ENCODE data around the gene DISC1. TPM values are rescaled to one million over a fixed set of nuclear protein-coding genes. Genes with fewer than 3 reads are reported as not detected.

Gene DISC1
- polyA plus RNA-seq, 1 experiment = 5.4 TPM

DNA sequence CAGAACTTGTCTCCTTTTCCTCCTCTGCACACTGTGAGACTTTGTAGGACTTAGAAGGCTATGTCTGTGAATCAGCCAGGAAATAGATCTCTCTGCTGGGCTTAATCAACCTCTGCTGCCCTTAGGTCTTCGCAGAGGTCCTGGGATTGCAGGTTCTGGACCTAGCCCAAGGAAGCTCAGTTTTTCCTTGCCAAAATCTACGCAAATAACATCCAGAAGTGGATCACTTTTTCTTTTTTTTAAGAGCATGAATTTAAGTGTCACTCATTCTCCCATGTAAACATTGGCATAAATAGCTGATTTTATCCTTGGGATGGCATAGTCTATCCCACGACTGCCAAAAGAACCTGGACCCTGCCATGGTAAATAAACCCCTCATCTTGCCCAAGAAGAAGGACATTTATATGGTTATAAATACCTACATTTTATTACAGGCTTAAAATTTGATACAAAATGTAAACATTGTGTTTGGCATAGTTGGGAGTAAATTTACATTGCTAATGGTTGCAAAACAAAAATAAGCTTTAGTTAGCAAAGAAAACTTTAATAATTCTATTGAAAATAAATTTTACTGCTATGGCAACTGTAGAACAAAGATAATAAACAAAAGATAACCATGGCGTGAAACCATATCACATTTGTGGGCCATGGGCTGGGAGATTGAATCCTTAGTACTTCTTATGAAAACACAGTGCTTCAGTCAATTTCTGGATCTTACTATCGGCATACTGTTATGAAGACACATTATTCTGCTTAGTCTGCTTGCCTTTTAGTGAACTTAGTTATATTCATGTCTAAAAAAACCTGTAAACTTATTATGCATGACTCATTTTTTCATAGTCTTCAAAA, 24.5 kb upstream of the DISC1 start:
- no peak overlapping the region for H3K4me3 ChIP-seq (ENCODE audit: low read depth, low read length)
- H3K27me3 ChIP-seq (ENCODE audit: control insufficient read depth, insufficient read depth, low read length) = no peaks in the 10 kb centered on the region
- no peaks in the 10 kb centered on the region for H3K9me3 ChIP-seq (ENCODE audit: control insufficient read depth, insufficient read depth, low read length)
- ChIA-PET POLR2A (interaction anchor here (1.4 kb wide), 1 partner anchor 264 kb away, joined by 4 read pairs; the partner anchor contains the start of genes EXOC8 and SPRTN), CTCF (interaction anchor here (0.8 to 3.2 kb wide), 7 partner anchors 12 to 680 kb away, joined by 3 to 22 read pairs (median 4); partner anchors contain the start of genes EXOC8 and SPRTN)
- no peak overlapping the region for H3K27ac ChIP-seq (ENCODE audit: low read depth, low read length)
- DNase-seq (ENCODE audit: low read depth, low spot score) = no peak
- TF ChIP-seq, protein P1, sequence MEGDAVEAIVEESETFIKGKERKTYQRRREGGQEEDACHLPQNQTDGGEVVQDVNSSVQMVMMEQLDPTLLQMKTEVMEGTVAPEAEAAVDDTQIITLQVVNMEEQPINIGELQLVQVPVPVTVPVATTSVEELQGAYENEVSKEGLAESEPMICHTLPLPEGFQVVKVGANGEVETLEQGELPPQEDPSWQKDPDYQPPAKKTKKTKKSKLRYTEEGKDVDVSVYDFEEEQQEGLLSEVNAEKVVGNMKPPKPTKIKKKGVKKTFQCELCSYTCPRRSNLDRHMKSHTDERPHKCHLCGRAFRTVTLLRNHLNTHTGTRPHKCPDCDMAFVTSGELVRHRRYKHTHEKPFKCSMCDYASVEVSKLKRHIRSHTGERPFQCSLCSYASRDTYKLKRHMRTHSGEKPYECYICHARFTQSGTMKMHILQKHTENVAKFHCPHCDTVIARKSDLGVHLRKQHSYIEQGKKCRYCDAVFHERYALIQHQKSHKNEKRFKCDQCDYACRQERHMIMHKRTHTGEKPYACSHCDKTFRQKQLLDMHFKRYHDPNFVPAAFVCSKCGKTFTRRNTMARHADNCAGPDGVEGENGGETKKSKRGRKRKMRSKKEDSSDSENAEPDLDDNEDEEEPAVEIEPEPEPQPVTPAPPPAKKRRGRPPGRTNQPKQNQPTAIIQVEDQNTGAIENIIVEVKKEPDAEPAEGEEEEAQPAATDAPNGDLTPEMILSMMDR (IDR thresholded peaks at IDR 0.05; ENCODE audit: low read depth, low read length) = no peak

GRCh38 chr1:231602673-231602984, 24.0 kb upstream of the DISC1 start:
- CTCF ChIA-PET = interaction anchor here (0.8 to 3.2 kb wide), 4 partner anchors 239 to 681 kb away, joined by 3 to 22 read pairs (median 8); partner anchors contain the start of genes EXOC8 and SPRTN
- TF ChIP-seq, protein P1 (IDR thresholded peaks at IDR 0.05; ENCODE audit: low read depth, low read length) = no peak
- no peak for DNase-seq (ENCODE audit: low read depth, low spot score)
- no peaks in the 10 kb centered on the region for H3K27me3 ChIP-seq (ENCODE audit: control insufficient read depth, insufficient read depth, low read length)
- H3K9me3 ChIP-seq (ENCODE audit: control insufficient read depth, insufficient read depth, low read length) = no peaks in the 10 kb centered on the region
- H3K4me3 ChIP-seq (ENCODE audit: low read depth, low read length) = no peak overlapping the region
- no peak overlapping the region for H3K27ac ChIP-seq (ENCODE audit: low read depth, low read length)
- POLR2A ChIA-PET = no interaction called here

DNA sequence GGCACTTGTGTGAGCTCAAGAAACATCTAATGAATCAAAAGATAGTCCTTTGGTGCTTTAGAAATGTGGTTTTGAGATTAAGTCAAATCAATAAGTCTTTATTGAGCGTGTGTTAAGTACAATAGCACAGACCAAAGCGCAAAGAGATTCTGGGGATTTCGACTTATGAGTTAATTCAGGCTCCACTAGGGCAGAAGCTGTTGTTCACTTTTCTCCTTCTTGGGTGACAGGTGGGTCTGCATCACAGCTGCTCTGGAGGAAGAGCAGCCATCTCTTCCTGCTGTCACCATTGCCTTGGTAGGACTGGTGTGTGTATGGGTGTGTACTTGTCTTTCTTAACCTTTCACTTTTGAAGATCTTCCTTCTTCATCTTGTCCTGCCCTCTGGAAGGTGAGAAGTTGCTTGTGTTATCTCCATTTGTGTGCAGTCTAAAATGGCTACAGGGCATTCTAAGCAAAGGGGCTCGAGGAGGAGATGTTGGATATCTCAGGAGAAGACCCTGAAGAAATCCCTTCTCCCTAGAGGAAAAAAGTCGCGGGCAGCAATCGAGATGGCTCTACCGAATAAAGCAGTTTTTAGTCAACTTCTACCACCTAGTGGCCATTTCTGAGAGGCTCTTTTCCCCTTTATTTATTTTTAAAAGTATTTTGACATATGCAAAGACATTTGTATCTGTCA, 22.9 kb upstream of the DISC1 start:
- POLR2A ChIA-PET = interaction anchor here (0.6 kb wide), 1 partner anchor 266 kb away, joined by 5 read pairs; the partner anchor contains the start of gene SPRTN
- CTCF ChIA-PET = interaction anchor here (0.6 to 2.2 kb wide), 7 partner anchors 13 to 806 kb away, joined by 3 to 12 read pairs (median 4); partner anchors contain the start of genes EXOC8 and SPRTN
- TF ChIP-seq, protein P1 (IDR thresholded peaks at IDR 0.05; ENCODE audit: low read depth, low read length) = peak; percentile 72
- Histone ChIP-seq H3K4me3 (ENCODE audit: low read depth, low read length) (peak overlapping the region; percentile 53), H3K9me3 (ENCODE audit: control insufficient read depth, insufficient read depth, low read length) (no peaks in the 10 kb centered on the region), H3K27me3 (ENCODE audit: control insufficient read depth, insufficient read depth, low read length) (no peaks in the 10 kb centered on the region), H3K27ac (ENCODE audit: low read depth, low read length) (no peak overlapping the region)
- DNase-seq (ENCODE audit: low read depth, low spot score) = no peak

DNA sequence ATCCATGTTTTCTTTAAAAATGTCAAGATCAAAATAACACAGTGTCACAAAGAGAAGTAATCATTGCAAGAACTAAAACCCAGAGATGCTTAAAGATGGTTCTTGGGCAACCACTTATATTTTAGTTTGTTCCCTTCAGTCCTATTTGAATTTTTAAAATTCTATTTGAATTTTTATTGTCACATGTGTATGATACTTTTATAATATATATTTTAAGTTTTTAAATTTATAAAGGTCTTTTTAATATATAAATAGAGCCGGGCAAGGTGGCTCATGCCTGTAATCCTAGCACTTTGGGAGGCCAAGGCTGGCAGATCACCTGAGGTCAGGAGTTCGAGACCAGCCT, 22.3 kb upstream of the DISC1 start:
- H3K4me3 ChIP-seq (ENCODE audit: low read depth, low read length) = no peak overlapping the region
- TF ChIP-seq, protein P1 (IDR thresholded peaks at IDR 0.05; ENCODE audit: low read depth, low read length) = no peak
- POLR2A ChIA-PET = no interaction called here

More for the DNA sequence above, 22.3 kb upstream of the DISC1 start:
- Histone ChIP-seq H3K27me3 (ENCODE audit: control insufficient read depth, insufficient read depth, low read length) (no peaks in the 10 kb centered on the region), H3K9me3 (ENCODE audit: control insufficient read depth, insufficient read depth, low read length) (no peaks in the 10 kb centered on the region), H3K27ac (ENCODE audit: low read depth, low read length) (no peak overlapping the region)
- no peak for DNase-seq (ENCODE audit: low read depth, low spot score)
- CTCF ChIA-PET = interaction anchor here (1.0 kb wide), 1 partner anchor 362 kb away, joined by 3 read pairs; no protein-coding TSS in a partner anchor
